GM23338 (cell line): Measurements from ENCODE around the gene CYB5A. TPM values are rescaled to one million over a fixed set of nuclear protein-coding genes. Genes with fewer than 3 reads are reported as not detected.

Experiments used
- ATAC-seq: fragments of 200-7000 bp; cut with Tn5 transposase; 3 replicates; pipeline ENCODE4 v1.9.1; 2020
- DNase-seq: peaks from one replicate; pipeline ENCODE4 v3.0.0-alpha.2; 2015; ENCODE audit warnings: low spot score
- H2AFZ ChIP-seq: fragments of 200-600 bp; sonication (generic); 2 replicates; pipeline ENCODE4 v1.8.0; 2016; ENCODE audit warnings: antibody characterized with exemption, mild to moderate bottlenecking, moderate library complexity
- H3F3A ChIP-seq: fragments of 200-600 bp; sonication (generic); replicated peaks from 2 replicates; pipeline ENCODE4 v1.8.0; 2017; ENCODE audit warnings: antibody characterized with exemption, mixed run types, low read depth
- H3K27ac ChIP-seq: fragments of 200-600 bp; sonication (generic); 2 replicates; pipeline ENCODE4 v1.6.1; 2016; ENCODE audit warnings: low read depth
- H3K27me3 ChIP-seq: fragments of 200-600 bp; sonication (generic); 2 replicates; pipeline ENCODE4 v1.8.0; 2016; ENCODE audit warnings: mild to moderate bottlenecking, mixed run types, moderate library complexity; ENCODE audit not compliant: insufficient read depth
- H3K36me3 ChIP-seq: fragments of 200-600 bp; sonication (generic); 2 replicates; pipeline ENCODE4 v1.8.0; 2016; ENCODE audit warnings: mild to moderate bottlenecking; ENCODE audit not compliant: insufficient read depth
- H3K4me1 ChIP-seq: fragments of 200-600 bp; sonication (generic); 2 replicates; pipeline ENCODE4 v1.8.0; 2016; ENCODE audit warnings: mild to moderate bottlenecking, moderate library complexity; ENCODE audit not compliant: insufficient read depth
- H3K4me2 ChIP-seq: fragments of 200-600 bp; sonication (generic); 2 replicates; pipeline ENCODE4 v1.7.1; 2017; ENCODE audit warnings: mixed run types
- H3K4me3 ChIP-seq: fragments of 200-600 bp; sonication (generic); 2 replicates; pipeline ENCODE4 v1.6.1; 2016; ENCODE audit warnings: mixed run types
- H3K79me2 ChIP-seq: fragments of 200-600 bp; sonication (generic); replicated peaks from 2 replicates; pipeline ENCODE4 v1.8.0; 2017; ENCODE audit warnings: mild to moderate bottlenecking; ENCODE audit not compliant: insufficient read depth
- H3K9me2 ChIP-seq: fragments of 200-600 bp; sonication (generic); 2 replicates; pipeline ENCODE4 v1.8.0; 2017; ENCODE audit not compliant: insufficient read depth
- H4K20me1 ChIP-seq: fragments of 200-600 bp; sonication (generic); replicated peaks from 2 replicates; pipeline ENCODE4 v1.8.0; 2017; ENCODE audit warnings: mild to moderate bottlenecking; ENCODE audit not compliant: insufficient read depth
- H3K27ac Mint-ChIP-seq: 2 replicates; pipeline ENCODE4 v1.8.0; 2020; ENCODE audit warnings: inconsistent platforms, mild to moderate bottlenecking, moderate library complexity, mixed read lengths
- H3K27me3 Mint-ChIP-seq: 3 replicates; pipeline ENCODE4 v1.8.0; 2022; ENCODE audit warnings: low read depth, mild to moderate bottlenecking, moderate library complexity, mixed read lengths, inconsistent platforms; ENCODE audit not compliant: insufficient read depth, poor library complexity
- H3K36me3 Mint-ChIP-seq: 3 replicates; pipeline ENCODE4 v1.8.0; 2021; ENCODE audit warnings: low read depth, mild to moderate bottlenecking, inconsistent platforms, moderate library complexity, mixed read lengths
- H3K4me1 Mint-ChIP-seq: 3 replicates; pipeline ENCODE4 v1.8.0; 2020; ENCODE audit warnings: mild to moderate bottlenecking, inconsistent platforms, mixed read lengths
- H3K4me3 Mint-ChIP-seq: 3 replicates; pipeline ENCODE4 v1.8.0; 2021; ENCODE audit warnings: moderate library complexity, mild to moderate bottlenecking, inconsistent platforms, mixed read lengths
- H3K9me3 Mint-ChIP-seq: 3 replicates; pipeline ENCODE4 v1.8.0; 2020; ENCODE audit warnings: moderate library complexity, mild to moderate bottlenecking, inconsistent platforms, mixed read lengths
- CREB1 ChIP-seq: fragments of 250-450 bp; sonication (Bioruptor Pico); IDR thresholded peaks from 2 replicates; pipeline ENCODE4 v1.5.0; 2020; ENCODE audit warnings: low read depth, mild to moderate bottlenecking, moderate library complexity
- ETS1 ChIP-seq: IDR thresholded peaks from 2 replicates; pipeline ENCODE4 v1.6.1; 2016; ENCODE audit warnings: antibody characterized with exemption
- EZH2 ChIP-seq: fragments of 200-600 bp; sonication (generic); IDR thresholded peaks from one replicate; pipeline ENCODE4 v1.8.0; 2017; ENCODE audit warnings: antibody characterized with exemption, mild to moderate bottlenecking, low read depth; ENCODE audit not compliant: unreplicated experiment
- EZH2phosphoT487 ChIP-seq: fragments of 200-600 bp; sonication (generic); IDR thresholded peaks from one replicate; pipeline ENCODE4 v1.8.1; 2018; ENCODE audit warnings: antibody characterized with exemption; ENCODE audit not compliant: unreplicated experiment
- JUNB ChIP-seq: IDR thresholded peaks from one replicate; pipeline ENCODE4 v1.6.1; 2016; ENCODE audit warnings: antibody characterized with exemption; ENCODE audit not compliant: unreplicated experiment
- NANOG ChIP-seq: IDR thresholded peaks from 2 replicates; pipeline ENCODE4 v1.6.1; 2016; ENCODE audit warnings: antibody characterized with exemption, borderline replicate concordance
- POLR2AphosphoS5 ChIP-seq: IDR thresholded peaks from 2 replicates; pipeline ENCODE4 v1.6.1; 2016; ENCODE audit warnings: antibody characterized with exemption, low read depth
- REST ChIP-seq: IDR thresholded peaks from one replicate; pipeline ENCODE4 v1.6.1; 2018; ENCODE audit warnings: antibody characterized with exemption; ENCODE audit not compliant: unreplicated experiment
- STAT1 ChIP-seq: IDR thresholded peaks from one replicate; pipeline ENCODE4 v1.6.1; 2016; ENCODE audit warnings: antibody characterized with exemption; ENCODE audit not compliant: unreplicated experiment
- ZNF114 ChIP-seq: fragments of 250-450 bp; sonication (Bioruptor Pico); IDR thresholded peaks from 2 replicates; pipeline ENCODE4 v1.5.0; 2020; ENCODE audit warnings: mild to moderate bottlenecking, moderate library complexity
- ZNF331 ChIP-seq: fragments of 250-450 bp; sonication (Bioruptor Pico); IDR thresholded peaks from 2 replicates; pipeline ENCODE4 v1.5.0; 2020; ENCODE audit warnings: low read depth, mild to moderate bottlenecking, moderate library complexity
- polyA plus RNA-seq: library from polyadenylated mRNA; unstranded; fragments of >200 nt; fragmentation: Nextera tagmentation; extraction: Ambion mirVana; gene quantifications from 2 replicates; pipeline ENCODE4 v1.2.1, GENCODE V29; 2016
- total RNA-seq: library from RNA; depleted of rRNA; stranded (reverse); fragments of >200 nt; shearing (Covaris generic); gene quantifications from 2 replicates; pipeline ENCODE4 v1.2.3, GENCODE V29; 2014

The CYB5A gene
- total and polyA plus RNA-seq, 2 experiments from 2014 or later: 136 to 283 TPM

GRCh38 chr18:74275736-74276135, 16.0 kb downstream of the CYB5A start:
- Histone ChIP-seq H3K36me3 (no peaks in the 10 kb centered on the region; the same call in 1 of the 2 replicates), H3K79me2 (peaks cover 100% of the 10 kb centered on the region), H4K20me1 (peaks cover 20% of the 10 kb centered on the region), H3K27ac (no peak overlapping the region), H3K27me3 (no peaks in the 10 kb centered on the region), H3K4me1 (peaks cover 28% of the 10 kb centered on the region), H3K4me3 (no peak overlapping the region), H3K9me2 (no peaks in the 10 kb centered on the region), H3F3A (no peaks in the 10 kb centered on the region), H3K4me2 (no peak overlapping the region), H2AFZ (no peak overlapping the region)
- DNase-seq (no peak), ATAC-seq (no peak)
- Mint-ChIP-seq H3K27me3 (peaks cover 6% of the 10 kb centered on the region), H3K27ac (peak overlapping the region; percentile 3; the same call in 1 of the 2 replicates), H3K4me3 (no peak overlapping the region), H3K9me3 (peaks cover 2% of the 10 kb centered on the region; the same call in 2 of the 3 replicates), H3K36me3 (peaks cover 50% of the 10 kb centered on the region), H3K4me1 (peaks cover 55% of the 10 kb centered on the region)
- TF ChIP-seq EZH2 (no peak), EZH2phosphoT487 (no peak), JUNB (no peak), CREB1 (CRISPR knock-in tag) (no peak), NANOG (no peak), REST (no peak), STAT1 (no peak), ETS1 (no peak)

- Histone ChIP-seq H3K36me3 (no peaks in the 10 kb centered on the region; the same call in 1 of the 2 replicates), H3K4me1 (peaks cover 18% of the 10 kb centered on the region; the same call in 1 of the 2 replicates), H3K79me2 (peaks cover 99% of the 10 kb centered on the region), H3K4me3 (no peak overlapping the region), H3K27ac (no peak overlapping the region), H3K27me3 (no peaks in the 10 kb centered on the region), H3K4me2 (no peak overlapping the region), H2AFZ (no peak overlapping the region), H3K9me2 (no peaks in the 10 kb centered on the region), H3F3A (no peaks in the 10 kb centered on the region), H4K20me1 (peaks cover 26% of the 10 kb centered on the region)
- H3K27ac Mint-ChIP-seq: no peak overlapping the region
- ATAC-seq (no peak), DNase-seq (no peak)
- H3K4me3 Mint-ChIP-seq: no peak overlapping the region
- no peaks in the 10 kb centered on the region; the same call in 2 of the 3 replicates for H3K9me3 Mint-ChIP-seq
- H3K4me1 Mint-ChIP-seq: peaks cover 53% of the 10 kb centered on the region
- TF ChIP-seq ZNF114 (CRISPR knock-in tag) (no peak), ZNF331 (CRISPR knock-in tag) (no peak), EZH2 (no peak), STAT1 (no peak), EZH2phosphoT487 (no peak), CREB1 (CRISPR knock-in tag) (no peak), REST (no peak), POLR2AphosphoS5 (no peak), JUNB (no peak), NANOG (no peak)
- H3K27me3 Mint-ChIP-seq: peaks cover 10% of the 10 kb centered on the region
- peaks cover 42% of the 10 kb centered on the region for H3K36me3 Mint-ChIP-seq
These were observed 17.1 kb downstream of the CYB5A start for GRCh38 chr18:74274700-74275099.
